GM18511 (cell line): ENCODE data around the gene GPR137.

Experiments
- ATAC-seq: cut with Tn5 transposase; IDR thresholded peaks from one replicate; pipeline ENCODE4 v1.9.1; 2021; ENCODE audit warnings: mild to moderate bottlenecking, moderate library complexity; ENCODE audit not compliant: unreplicated experiment

The GPR137 gene

GRCh38 chr11:64249038-64249437, 36.6 kb upstream of the GPR137 start:
- no peak for ATAC-seq

- ATAC-seq, result no peak
Observed at GRCh38 chr11:64249563-64250414, 35.9 kb upstream of the GPR137 start.

- no peak for ATAC-seq
Observed at GRCh38 chr11:64250415-64251015, 35.1 kb upstream of the GPR137 start.

- ATAC-seq, result peak; percentile 53
Observed at GRCh38 chr11:64251016-64251752, 34.5 kb upstream of the GPR137 start, which contains the start of gene PLCB3. PLCB3 (plus strand) TSS chr11:64251530; CDS start chr11:64251650, 120 bp downstream.

- ATAC-seq, result no peak
Observed at GRCh38 chr11:64251753-64252002, 34.0 kb upstream of the GPR137 start.

- no peak for ATAC-seq
Observed at GRCh38 chr11:64252003-64252872, 33.4 kb upstream of the GPR137 start.

GRCh38 chr11:64253043-64253442, 32.6 kb upstream of the GPR137 start:
- no peak for ATAC-seq

GRCh38 chr11:64253481-64253880, 32.2 kb upstream of the GPR137 start:
- no peak for ATAC-seq

GRCh38 chr11:64254326-64254725, 31.3 kb upstream of the GPR137 start:
- ATAC-seq, result no peak

- ATAC-seq, result no peak
Observed at GRCh38 chr11:64255135-64256128, 30.2 kb upstream of the GPR137 start.

- ATAC-seq, result no peak
Observed at GRCh38 chr11:64256300-64256699, 29.3 kb upstream of the GPR137 start.

GRCh38 chr11:64258356-64258755, 27.3 kb upstream of the GPR137 start:
- no peak for ATAC-seq

- no peak for ATAC-seq
Observed at GRCh38 chr11:64258946-64259532, 26.6 kb upstream of the GPR137 start.

- ATAC-seq, result no peak
Observed at GRCh38 chr11:64259533-64260067, 26.0 kb upstream of the GPR137 start.

- ATAC-seq, result no peak
Observed at GRCh38 chr11:64260147-64260708, 25.4 kb upstream of the GPR137 start.

GRCh38 chr11:64261556-64262080, 24.0 kb upstream of the GPR137 start:
- ATAC-seq, result no peak

- no peak for ATAC-seq
Observed at GRCh38 chr11:64262271-64263002, 23.2 kb upstream of the GPR137 start.
